DND-41 (cell line): ENCODE measurements around the gene MIOX.

Source experiments
- ATAC-seq: fragments of 200-7000 bp; cut with Tn5 transposase; 3 replicates; pipeline ENCODE4 v1.9.1; 2021; ENCODE audit warnings: low read depth; ENCODE audit not compliant: insufficient read depth
- DNase-seq: peaks from one replicate; pipeline ENCODE4 v3.0.0-alpha.2; 2020
- H2AFZ ChIP-seq: 2 replicates; pipeline ENCODE4 v1.6.0; 2012; ENCODE audit warnings: low read depth, low read length
- H3K27ac ChIP-seq: 2 replicates; pipeline ENCODE4 v1.5.1; 2012; ENCODE audit warnings: low read length, inconsistent platforms
- H3K27me3 ChIP-seq: fragments of 200-600 bp; sonication (generic); 2 replicates; pipeline ENCODE4 v1.6.0; 2012; ENCODE audit warnings: low read length, mild to moderate bottlenecking, inconsistent platforms; ENCODE audit not compliant: insufficient read depth, poor library complexity
- H3K36me3 ChIP-seq: 2 replicates; pipeline ENCODE4 v1.5.1; 2012; ENCODE audit warnings: low read length, inconsistent platforms; ENCODE audit not compliant: insufficient read depth
- H3K4me1 ChIP-seq: 2 replicates; pipeline ENCODE4 v1.5.1; 2012; ENCODE audit warnings: mild to moderate bottlenecking, low read length; ENCODE audit not compliant: insufficient read depth
- H3K4me2 ChIP-seq: 2 replicates; pipeline ENCODE4 v1.6.0; 2012; ENCODE audit warnings: mild to moderate bottlenecking, moderate library complexity, low read length, inconsistent platforms; ENCODE audit not compliant: insufficient read depth
- H3K4me3 ChIP-seq, 2 experiments: fragments of 200-600 bp in 1 of 2; shearing (Covaris generic) in 1 of 2; 2 replicates each; pipeline ENCODE4 v1.5.1; 2012 to 2016; ENCODE audit warnings: inconsistent platforms in 2 of 2, low read length in 2 of 2, mild to moderate bottlenecking in 2 of 2, low read depth in 1 of 2, moderate library complexity in 1 of 2
- H3K79me2 ChIP-seq: 2 replicates; pipeline ENCODE4 v1.6.0; 2012; ENCODE audit warnings: low read length, inconsistent platforms; ENCODE audit not compliant: insufficient read depth
- H3K9ac ChIP-seq: 2 replicates; pipeline ENCODE4 v1.6.0; 2012; ENCODE audit warnings: low read depth, mild to moderate bottlenecking, inconsistent platforms, low read length, moderate library complexity
- H3K9me3 ChIP-seq: 2 replicates; pipeline ENCODE4 v1.5.1; 2012; ENCODE audit warnings: low read length, moderate library complexity, mild to moderate bottlenecking, inconsistent platforms; ENCODE audit not compliant: insufficient read depth, severe bottlenecking
- H4K20me1 ChIP-seq: 2 replicates; pipeline ENCODE4 v1.6.0; 2012; ENCODE audit warnings: low read length; ENCODE audit not compliant: insufficient read depth
- EZH2 ChIP-seq: IDR thresholded peaks from 3 replicates; pipeline ENCODE4 v1.6.1; 2012; ENCODE audit warnings: borderline replicate concordance, low read depth, mild to moderate bottlenecking, moderate library complexity, low read length, inconsistent platforms; ENCODE audit not compliant: severe bottlenecking
- TF ChIP-seq, protein P1 (sequence below): IDR thresholded peaks from 2 replicates; pipeline ENCODE4 v1.5.1; 2012; ENCODE audit warnings: borderline replicate concordance, low read length, moderate library complexity, mild to moderate bottlenecking; ENCODE audit not compliant: poor library complexity, severe bottlenecking; ENCODE audit errors: extremely low read depth

MIOX gene

DNA sequence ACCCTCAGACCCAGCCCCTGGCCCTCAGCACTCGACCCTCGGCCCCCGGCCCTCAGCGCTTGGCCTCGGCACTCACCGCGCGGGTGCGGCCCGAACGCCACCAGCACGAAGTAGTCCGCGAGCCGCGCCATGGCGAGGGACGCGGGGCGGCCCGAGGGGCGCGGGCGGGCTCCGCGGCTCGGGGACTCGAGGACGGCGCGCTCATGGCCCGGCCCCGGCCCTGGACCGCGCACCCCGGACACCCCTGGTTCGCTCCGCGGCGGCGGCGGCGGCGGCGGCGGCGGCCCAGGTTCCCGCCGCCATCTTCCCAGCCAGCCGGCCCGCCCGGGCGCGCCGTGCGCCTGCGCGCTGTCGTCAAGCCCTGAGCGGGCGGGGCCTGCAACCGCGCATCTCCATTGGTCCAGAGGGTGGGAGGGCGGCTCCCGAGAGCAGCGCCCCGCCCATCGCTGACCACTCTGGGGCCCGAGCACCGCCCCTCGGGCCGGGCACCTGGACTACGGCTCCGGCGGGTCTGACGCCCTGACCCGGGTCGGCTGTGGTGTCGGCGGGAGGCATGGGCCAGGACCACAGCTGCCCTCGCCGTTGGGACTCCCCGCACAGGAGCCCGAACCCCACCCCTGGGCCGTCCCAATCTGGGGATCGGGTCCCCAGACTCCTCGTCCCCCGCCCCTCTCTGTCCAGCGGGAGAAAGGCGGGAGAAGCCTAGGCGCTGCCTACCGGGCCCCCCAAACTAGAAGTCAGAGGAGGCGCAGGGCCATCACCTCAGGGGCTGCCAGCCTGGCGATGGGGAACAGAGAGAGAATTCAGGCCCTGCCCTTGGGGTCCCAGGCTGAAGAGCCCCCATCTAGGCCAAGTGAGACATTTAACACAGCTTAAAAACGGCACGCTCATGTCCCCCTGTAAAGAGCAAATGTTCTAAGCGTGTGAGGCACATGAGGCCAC, 11.7 kb upstream of the MIOX start, which contains the start of gene SBF1:
Gene SBF1, minus strand, starts transcription at position 326 of the 942 bp plus-strand sequence. Its CDS starts 195 bp downstream, at position 131.
- Histone ChIP-seq H3K27ac (peak within 1 kb of the TSS; percentile 91), H3K4me3 (peak within 1 kb of the TSS; percentile 93 to 96)

DNA sequence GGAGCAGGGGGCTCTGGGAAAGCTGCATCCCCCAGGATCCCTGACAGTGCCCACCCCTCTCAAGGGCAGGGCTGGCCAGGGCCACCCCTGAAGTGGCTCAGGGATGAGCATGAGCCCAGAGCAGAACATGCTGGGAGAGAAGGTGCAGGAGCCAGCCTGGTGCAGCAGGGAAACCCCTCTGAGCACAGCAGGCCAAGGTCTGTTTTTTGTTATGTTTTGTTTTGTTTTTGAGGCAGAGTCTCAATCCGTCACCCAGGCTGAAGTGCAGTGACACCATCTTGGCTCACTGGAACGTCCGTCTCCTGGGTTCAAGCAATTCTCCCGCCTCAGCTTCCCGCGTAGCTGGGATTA, 11.0 kb upstream of the MIOX start:
- ATAC-seq (no peak), DNase-seq (no peak)
- Histone ChIP-seq H4K20me1 (peaks cover 36% of the 10 kb centered on the region), H3K4me2 (peak overlapping the region; percentile 90), H3K36me3 (peaks cover 35% of the 10 kb centered on the region), H3K27me3 (no peaks in the 10 kb centered on the region), H3K9me3 (no peaks in the 10 kb centered on the region), H3K4me1 (peaks cover 49% of the 10 kb centered on the region), H3K79me2 (peaks cover 45% of the 10 kb centered on the region), H3K27ac (peak overlapping the region; percentile 71), H3K4me3 (peak overlapping the region in 1 of 2 experiments; percentile 96; a peak in 2 of 4 replicates), H3K9ac (peak overlapping the region; percentile 84), H2AFZ (peak overlapping the region; percentile 96)
- TF ChIP-seq, protein P1, sequence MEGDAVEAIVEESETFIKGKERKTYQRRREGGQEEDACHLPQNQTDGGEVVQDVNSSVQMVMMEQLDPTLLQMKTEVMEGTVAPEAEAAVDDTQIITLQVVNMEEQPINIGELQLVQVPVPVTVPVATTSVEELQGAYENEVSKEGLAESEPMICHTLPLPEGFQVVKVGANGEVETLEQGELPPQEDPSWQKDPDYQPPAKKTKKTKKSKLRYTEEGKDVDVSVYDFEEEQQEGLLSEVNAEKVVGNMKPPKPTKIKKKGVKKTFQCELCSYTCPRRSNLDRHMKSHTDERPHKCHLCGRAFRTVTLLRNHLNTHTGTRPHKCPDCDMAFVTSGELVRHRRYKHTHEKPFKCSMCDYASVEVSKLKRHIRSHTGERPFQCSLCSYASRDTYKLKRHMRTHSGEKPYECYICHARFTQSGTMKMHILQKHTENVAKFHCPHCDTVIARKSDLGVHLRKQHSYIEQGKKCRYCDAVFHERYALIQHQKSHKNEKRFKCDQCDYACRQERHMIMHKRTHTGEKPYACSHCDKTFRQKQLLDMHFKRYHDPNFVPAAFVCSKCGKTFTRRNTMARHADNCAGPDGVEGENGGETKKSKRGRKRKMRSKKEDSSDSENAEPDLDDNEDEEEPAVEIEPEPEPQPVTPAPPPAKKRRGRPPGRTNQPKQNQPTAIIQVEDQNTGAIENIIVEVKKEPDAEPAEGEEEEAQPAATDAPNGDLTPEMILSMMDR, result no peak
- no peak for TF ChIP-seq EZH2

More for the DNA sequence above, 11.7 kb upstream of the MIOX start, which contains the start of gene SBF1:
- peak within 1 kb of the TSS; percentile 96 for H2AFZ ChIP-seq
- peak within 1 kb of the TSS; percentile 84 for H3K9ac ChIP-seq
- ATAC-seq (peak; percentile 55), DNase-seq (peak; percentile 86)
- H3K4me2 ChIP-seq, result peak within 1 kb of the TSS; percentile 99
- peaks cover 35% of the 10 kb centered on the region for H3K36me3 ChIP-seq
- TF ChIP-seq, protein P1, result no peak
- no peak for TF ChIP-seq EZH2
- H4K20me1 ChIP-seq, result peaks cover 43% of the 10 kb centered on the region
- peaks cover 50% of the 10 kb centered on the region for H3K79me2 ChIP-seq
- no peaks in the 10 kb centered on the region for H3K9me3 ChIP-seq
- no peaks in the 10 kb centered on the region for H3K27me3 ChIP-seq
- H3K4me1 ChIP-seq, result peaks cover 55% of the 10 kb centered on the region

- no peak for DNase-seq
- H3K9ac ChIP-seq, result no peak overlapping the region
- H3K27ac ChIP-seq, result no peak overlapping the region
- H3K27me3 ChIP-seq, result no peaks in the 10 kb centered on the region
- H3K79me2 ChIP-seq, result peaks cover 32% of the 10 kb centered on the region
- no peak for TF ChIP-seq EZH2
- TF ChIP-seq, protein P1, result no peak
- no peak overlapping the region for H2AFZ ChIP-seq
- peaks cover 24% of the 10 kb centered on the region for H4K20me1 ChIP-seq
- H3K4me1 ChIP-seq, result peaks cover 36% of the 10 kb centered on the region
- H3K36me3 ChIP-seq, result peaks cover 23% of the 10 kb centered on the region
- no peak overlapping the region for H3K4me3 ChIP-seq
- H3K4me2 ChIP-seq, result no peak overlapping the region
- no peak for ATAC-seq
- H3K9me3 ChIP-seq, result no peaks in the 10 kb centered on the region
These were observed 9.8 kb upstream of the MIOX start for GRCh38 chr22:50476868-50477267.
